ENCODE measurements around the gene PLD4.

The PLD4 gene

GRCh38 chr14:104912053-104912452 lies 12.6 kb upstream of the PLD4 start:
- no peaks in the 10 kb centered on the region for H4K20me1 ChIP-seq (ENCODE audit: control insufficient read depth, insufficient read depth, low read depth, low read length)
- H3K27ac ChIP-seq (ENCODE audit: low read depth, low read length) = no peak overlapping the region
- TF ChIP-seq, protein P1, sequence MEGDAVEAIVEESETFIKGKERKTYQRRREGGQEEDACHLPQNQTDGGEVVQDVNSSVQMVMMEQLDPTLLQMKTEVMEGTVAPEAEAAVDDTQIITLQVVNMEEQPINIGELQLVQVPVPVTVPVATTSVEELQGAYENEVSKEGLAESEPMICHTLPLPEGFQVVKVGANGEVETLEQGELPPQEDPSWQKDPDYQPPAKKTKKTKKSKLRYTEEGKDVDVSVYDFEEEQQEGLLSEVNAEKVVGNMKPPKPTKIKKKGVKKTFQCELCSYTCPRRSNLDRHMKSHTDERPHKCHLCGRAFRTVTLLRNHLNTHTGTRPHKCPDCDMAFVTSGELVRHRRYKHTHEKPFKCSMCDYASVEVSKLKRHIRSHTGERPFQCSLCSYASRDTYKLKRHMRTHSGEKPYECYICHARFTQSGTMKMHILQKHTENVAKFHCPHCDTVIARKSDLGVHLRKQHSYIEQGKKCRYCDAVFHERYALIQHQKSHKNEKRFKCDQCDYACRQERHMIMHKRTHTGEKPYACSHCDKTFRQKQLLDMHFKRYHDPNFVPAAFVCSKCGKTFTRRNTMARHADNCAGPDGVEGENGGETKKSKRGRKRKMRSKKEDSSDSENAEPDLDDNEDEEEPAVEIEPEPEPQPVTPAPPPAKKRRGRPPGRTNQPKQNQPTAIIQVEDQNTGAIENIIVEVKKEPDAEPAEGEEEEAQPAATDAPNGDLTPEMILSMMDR (IDR thresholded peaks at IDR 0.05; ENCODE audit: low read depth, low read length, poor library complexity, severe bottlenecking) = no peak
- no peak for TF ChIP-seq EZH2phosphoT487 (IDR thresholded peaks at IDR 0.05; ENCODE audit: borderline replicate concordance, low read length)

DNA sequence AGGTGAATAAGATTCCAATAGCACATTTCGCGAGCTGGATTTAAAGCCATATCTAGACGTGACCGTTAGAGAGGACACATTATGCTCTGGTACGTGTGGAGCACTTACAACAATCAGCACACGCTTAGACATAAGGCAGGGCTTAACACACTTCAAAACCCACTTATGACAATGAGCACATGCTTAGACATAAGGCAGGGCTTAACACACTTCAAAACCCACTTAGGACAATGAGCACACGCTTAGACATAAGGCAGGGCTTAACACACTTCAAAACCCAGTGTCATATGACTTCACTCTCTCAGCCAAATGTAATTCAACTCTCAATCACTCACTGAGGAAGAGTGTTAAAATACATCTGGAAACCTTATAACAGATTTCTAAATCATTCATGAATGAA lies 11.2 kb upstream of the PLD4 start:
- Histone ChIP-seq H3K4me3 (ENCODE audit: low read length) (no peak overlapping the region), H3K9me3 (ENCODE audit: control insufficient read depth, insufficient read depth, low read length) (peaks cover 23% of the 10 kb centered on the region), H4K20me1 (ENCODE audit: control insufficient read depth, insufficient read depth, low read depth, low read length) (no peaks in the 10 kb centered on the region), H3K27ac (ENCODE audit: low read depth, low read length) (no peak overlapping the region), H3K36me3 (ENCODE audit: control insufficient read depth, low read length) (no peaks in the 10 kb centered on the region), H3K79me2 (ENCODE audit: control insufficient read depth, low read length) (no peaks in the 10 kb centered on the region), H3K9me2 (replicated peaks; ENCODE audit: control insufficient read depth, low read length) (no peaks in the 10 kb centered on the region), H3F3A (ENCODE audit: control insufficient read depth, insufficient read depth) (no peaks in the 10 kb centered on the region), H3K4me2 (ENCODE audit: low read length) (no peak overlapping the region), H3K4me1 (ENCODE audit: control insufficient read depth, low read length) (peaks cover 6% of the 10 kb centered on the region; the same call in 1 of the 2 replicates), H3K27me3 (ENCODE audit: control insufficient read depth, low read length) (peaks cover 27% of the 10 kb centered on the region)
- no peak for TF ChIP-seq EZH2phosphoT487 (IDR thresholded peaks at IDR 0.05; ENCODE audit: borderline replicate concordance, low read length)
- TF ChIP-seq, protein P1 (IDR thresholded peaks at IDR 0.05; ENCODE audit: low read depth, low read length, poor library complexity, severe bottlenecking) = no peak

More at GRCh38 chr14:104912053-104912452, 12.6 kb upstream of the PLD4 start:
- H3K9me2 ChIP-seq (replicated peaks; ENCODE audit: control insufficient read depth, low read length) = no peaks in the 10 kb centered on the region
- H3K79me2 ChIP-seq (ENCODE audit: control insufficient read depth, low read length) = no peaks in the 10 kb centered on the region
- no peak overlapping the region for H3K4me3 ChIP-seq (ENCODE audit: low read length)
- no peak overlapping the region for H3K4me2 ChIP-seq (ENCODE audit: low read length)
- H3K27me3 ChIP-seq (ENCODE audit: control insufficient read depth, low read length) = peaks cover 40% of the 10 kb centered on the region
- no peaks in the 10 kb centered on the region for H3K36me3 ChIP-seq (ENCODE audit: control insufficient read depth, low read length)
- peaks cover 6% of the 10 kb centered on the region; the same call in 1 of the 2 replicates for H3K4me1 ChIP-seq (ENCODE audit: control insufficient read depth, low read length)
- H3K9me3 ChIP-seq (ENCODE audit: control insufficient read depth, insufficient read depth, low read length) = peaks cover 23% of the 10 kb centered on the region
- H3F3A ChIP-seq (ENCODE audit: control insufficient read depth, insufficient read depth) = no peaks in the 10 kb centered on the region

DNA sequence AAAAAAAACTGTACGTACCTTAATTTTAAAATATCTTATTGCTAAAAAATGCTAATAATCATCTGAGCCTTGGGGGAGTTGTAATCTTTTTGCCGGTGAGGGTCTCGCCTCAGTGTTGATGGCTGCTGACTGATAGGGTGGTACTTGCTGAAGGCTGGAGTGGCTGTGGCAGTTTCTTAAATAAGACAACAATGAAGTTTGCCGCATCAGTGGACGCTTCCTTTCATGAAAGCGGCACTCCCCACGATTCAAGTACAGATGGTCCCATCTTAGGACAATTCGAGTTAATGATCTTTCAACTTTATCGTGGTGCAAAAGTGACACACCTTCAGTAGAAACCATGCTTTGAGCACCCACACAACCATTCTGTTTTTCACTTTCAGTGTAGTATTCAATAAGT lies 7.6 kb upstream of the PLD4 start:
- no peak overlapping the region for H3K4me3 ChIP-seq (ENCODE audit: low read length)
- H3K4me1 ChIP-seq (ENCODE audit: control insufficient read depth, low read length) = peaks cover 6% of the 10 kb centered on the region; the same call in 1 of the 2 replicates
- H3K4me2 ChIP-seq (ENCODE audit: low read length) = no peak overlapping the region
- no peak overlapping the region for H3K27ac ChIP-seq (ENCODE audit: low read depth, low read length)
- H3K27me3 ChIP-seq (ENCODE audit: control insufficient read depth, low read length) = peaks cover 22% of the 10 kb centered on the region
- no peaks in the 10 kb centered on the region for H3K79me2 ChIP-seq (ENCODE audit: control insufficient read depth, low read length)
- H4K20me1 ChIP-seq (ENCODE audit: control insufficient read depth, insufficient read depth, low read depth, low read length) = no peaks in the 10 kb centered on the region
- no peaks in the 10 kb centered on the region for H3F3A ChIP-seq (ENCODE audit: control insufficient read depth, insufficient read depth)
- TF ChIP-seq, protein P1 (IDR thresholded peaks at IDR 0.05; ENCODE audit: low read depth, low read length, poor library complexity, severe bottlenecking) = no peak
- no peak for TF ChIP-seq EZH2phosphoT487 (IDR thresholded peaks at IDR 0.05; ENCODE audit: borderline replicate concordance, low read length)
- H3K36me3 ChIP-seq (ENCODE audit: control insufficient read depth, low read length) = no peaks in the 10 kb centered on the region
- peaks cover 6% of the 10 kb centered on the region for H3K9me3 ChIP-seq (ENCODE audit: control insufficient read depth, insufficient read depth, low read length)
- H3K9me2 ChIP-seq (replicated peaks; ENCODE audit: control insufficient read depth, low read length) = no peaks in the 10 kb centered on the region
